Measurements from ENCODE around the gene BCR.

GRCh38 chr22:23145878-23146470 lies 34.3 kb upstream of the BCR start:
- no peak for TF ChIP-seq SUZ12 (IDR thresholded peaks at IDR 0.05; ENCODE audit: extremely low read depth, insufficient read depth, insufficient read length)
- no peak for TF ChIP-seq YY1 (IDR thresholded peaks at IDR 0.05; ENCODE audit: insufficient read depth, insufficient read length)

Measured in NT2/D1 (cell line).